Stomach (tissue), 4 donors: ENCODE data around the gene PARP2.
A peak's percentile ranks its signal among the peaks of the same experiment; 100 is the strongest.

ENCODE experiments used
- EP300 ChIP-seq: sonication (generic); formaldehyde crosslinking; IDR thresholded peaks from one replicate; pipeline ENCODE4 v1.6.1; 2017; ENCODE audit warnings: antibody characterized with exemption
- POLR2A ChIP-seq, 4 donors: fragments of 450-650 bp; IDR thresholded peaks; one replicate each; pipeline ENCODE4 v1.6.1; 2016; ENCODE audit warnings: antibody characterized with exemption in 4 of 4, control low read depth in 2 of 4, mild to moderate bottlenecking in 1 of 4, moderate library complexity in 1 of 4
- POLR2AphosphoS5 ChIP-seq, 3 donors: sonication (generic); formaldehyde crosslinking; IDR thresholded peaks; one replicate each; pipeline ENCODE4 v1.6.1; 2016; ENCODE audit warnings: antibody characterized with exemption in 3 of 3
- TF ChIP-seq, protein P1 (sequence below), 7 experiments: fragments of 450-650 bp in 4 of 7; fragments of 200-600 bp in 3 of 7; sonication (generic) in 3 of 7; IDR thresholded peaks; one replicate each; pipeline ENCODE4 v1.5.1; 2016 to 2019; ENCODE audit warnings: antibody characterized with exemption in 7 of 7, control low read depth in 2 of 7, mild to moderate bottlenecking in 1 of 7

GRCh38 chr14:20327005-20327869 lies 16.2 kb upstream of the PARP2 start:
- TF ChIP-seq POLR2AphosphoS5 (IDR thresholded peaks at IDR 0.05) (peak in 1 of 3 donors; percentile 33), POLR2A (IDR thresholded peaks at IDR 0.05) (no peak), EP300 (no peak)
- TF ChIP-seq, protein P1, sequence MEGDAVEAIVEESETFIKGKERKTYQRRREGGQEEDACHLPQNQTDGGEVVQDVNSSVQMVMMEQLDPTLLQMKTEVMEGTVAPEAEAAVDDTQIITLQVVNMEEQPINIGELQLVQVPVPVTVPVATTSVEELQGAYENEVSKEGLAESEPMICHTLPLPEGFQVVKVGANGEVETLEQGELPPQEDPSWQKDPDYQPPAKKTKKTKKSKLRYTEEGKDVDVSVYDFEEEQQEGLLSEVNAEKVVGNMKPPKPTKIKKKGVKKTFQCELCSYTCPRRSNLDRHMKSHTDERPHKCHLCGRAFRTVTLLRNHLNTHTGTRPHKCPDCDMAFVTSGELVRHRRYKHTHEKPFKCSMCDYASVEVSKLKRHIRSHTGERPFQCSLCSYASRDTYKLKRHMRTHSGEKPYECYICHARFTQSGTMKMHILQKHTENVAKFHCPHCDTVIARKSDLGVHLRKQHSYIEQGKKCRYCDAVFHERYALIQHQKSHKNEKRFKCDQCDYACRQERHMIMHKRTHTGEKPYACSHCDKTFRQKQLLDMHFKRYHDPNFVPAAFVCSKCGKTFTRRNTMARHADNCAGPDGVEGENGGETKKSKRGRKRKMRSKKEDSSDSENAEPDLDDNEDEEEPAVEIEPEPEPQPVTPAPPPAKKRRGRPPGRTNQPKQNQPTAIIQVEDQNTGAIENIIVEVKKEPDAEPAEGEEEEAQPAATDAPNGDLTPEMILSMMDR (IDR thresholded peaks at IDR 0.05), result peak in 5 of 7 experiments; percentile 45 to 80 (median 71)
